ENCODE data around the gene FRA10AC1. TPM values are rescaled to one million over a fixed set of nuclear protein-coding genes. Genes with fewer than 3 reads are reported as not detected.

The FRA10AC1 gene
- polyA plus RNA-seq, 2 of the 4 experiments (the other 2 are of a cell fraction): 11.1 to 20.5 TPM

DNA sequence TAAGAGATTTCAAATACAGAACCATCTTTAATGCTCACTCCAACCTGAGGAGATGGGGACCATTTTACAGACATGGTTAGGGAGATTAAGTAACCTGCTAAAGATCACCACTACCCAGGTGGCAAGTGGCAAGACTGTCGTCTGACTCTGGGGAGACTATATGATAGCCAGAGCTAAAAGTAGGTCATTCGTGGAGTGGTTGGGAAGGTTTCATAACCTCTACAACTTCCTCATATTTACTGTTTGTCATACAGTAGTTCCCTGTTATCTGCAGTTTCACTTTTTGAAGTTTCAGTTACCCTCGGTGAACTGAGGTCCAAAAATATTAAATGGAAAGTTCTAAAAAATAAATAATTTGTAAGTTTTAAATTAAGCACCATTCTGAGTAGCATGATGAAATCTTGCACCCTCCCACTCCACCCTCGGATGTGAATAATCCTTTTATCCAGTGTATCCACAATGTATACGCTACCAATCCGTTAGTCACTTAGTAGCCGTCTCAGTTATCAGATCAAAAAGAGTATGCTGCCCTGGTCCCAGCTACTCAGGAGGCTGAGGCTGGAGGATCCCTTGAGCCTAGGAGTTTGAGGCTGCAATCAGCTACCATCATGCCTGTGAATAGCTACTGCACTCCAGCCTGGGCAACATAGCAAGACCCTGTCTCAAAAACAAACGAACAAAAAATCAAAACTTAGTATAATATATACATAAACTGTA is 40.4 kb upstream of the FRA10AC1 start (continued):
- no peak for TF ChIP-seq ZFP36 (IDR thresholded peaks at IDR 0.05; ENCODE audit: borderline replicate concordance, partially characterized antibody)
- TF ChIP-seq EHF (CRISPR knock-in tag; IDR thresholded peaks at IDR 0.05): no peak
- no peak for TF ChIP-seq CHD4 (IDR thresholded peaks at IDR 0.05; ENCODE audit: borderline replicate concordance)
- no peak for TF ChIP-seq NR3C1 (IDR thresholded peaks at IDR 0.05)
- TF ChIP-seq PHF8 (IDR thresholded peaks at IDR 0.05; ENCODE audit: borderline replicate concordance, low read depth): no peak

DNA sequence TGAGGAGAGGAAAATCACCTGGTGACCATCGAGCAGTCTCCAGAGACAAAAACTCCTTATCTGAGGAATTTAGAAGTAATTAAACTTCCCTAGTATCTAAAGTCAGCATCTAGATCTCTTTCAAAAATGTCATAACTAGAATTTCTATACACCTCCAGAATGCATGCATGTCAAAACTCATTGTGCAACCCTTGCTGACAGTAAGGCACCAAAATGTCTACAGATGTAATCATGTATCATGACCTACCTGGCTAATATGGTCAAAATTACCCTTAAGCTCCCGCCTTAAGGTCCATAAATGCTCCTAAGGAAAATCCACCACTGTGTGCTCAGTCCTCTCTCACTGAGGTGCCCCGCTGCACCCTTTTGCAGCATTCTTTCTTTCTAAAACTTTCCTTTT is 39.0 kb upstream of the FRA10AC1 start:
- Histone ChIP-seq H3K4me2 (no peak overlapping the region), H3K4me1 (no peaks in the 10 kb centered on the region), H3K9me3 (no peaks in the 10 kb centered on the region), H3K27ac (no peak overlapping the region), H3K4me3 (no peak overlapping the region)
- FAIRE-seq (no peak), DNase-seq (ENCODE audit: low read depth in 1 of 2, low spot score in 1 of 2) (no peak), ATAC-seq (no peak)
- 54% methylated on average over 3 of the region's 3 CpGs for whole genome bisulfite sequencing (ENCODE audit: missing lambda C conversion rate)
- POLR2A ChIA-PET: no interaction called here
- CTCF ChIA-PET: no interaction called here
- no peak for TF ChIP-seq MYC (IDR thresholded peaks at IDR 0.05; ENCODE audit: borderline replicate concordance, low read length)
- no peak for TF ChIP-seq NFE2L2 (conservative IDR thresholded peaks at IDR 0.05; ENCODE audit: low read length)
- no peak for TF ChIP-seq GATA3 (IDR thresholded peaks at IDR 0.05; ENCODE audit: borderline replicate concordance)
- TF ChIP-seq PHF8 (IDR thresholded peaks at IDR 0.05; ENCODE audit: borderline replicate concordance, low read depth): no peak
- TF ChIP-seq FOSL2 (IDR thresholded peaks at IDR 0.05): no peak
- no peak for TF ChIP-seq FOSL2 (CRISPR knock-in tag; IDR thresholded peaks at IDR 0.05)
- no peak for TF ChIP-seq CHD4 (IDR thresholded peaks at IDR 0.05; ENCODE audit: borderline replicate concordance)
- TF ChIP-seq NR3C1 (IDR thresholded peaks at IDR 0.05): no peak
- TF ChIP-seq POLR2AphosphoS2 (conservative IDR thresholded peaks at IDR 0.05; ENCODE audit: low read length): no peak
- TF ChIP-seq, protein P1, sequence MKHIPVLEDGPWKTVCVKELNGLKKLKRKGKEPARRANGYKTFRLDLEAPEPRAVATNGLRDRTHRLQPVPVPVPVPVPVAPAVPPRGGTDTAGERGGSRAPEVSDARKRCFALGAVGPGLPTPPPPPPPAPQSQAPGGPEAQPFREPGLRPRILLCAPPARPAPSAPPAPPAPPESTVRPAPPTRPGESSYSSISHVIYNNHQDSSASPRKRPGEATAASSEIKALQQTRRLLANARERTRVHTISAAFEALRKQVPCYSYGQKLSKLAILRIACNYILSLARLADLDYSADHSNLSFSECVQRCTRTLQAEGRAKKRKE (CRISPR knock-in tag; IDR thresholded peaks at IDR 0.05; ENCODE audit: low read depth): no peak
- no peak for TF ChIP-seq ZFP36 (IDR thresholded peaks at IDR 0.05; ENCODE audit: borderline replicate concordance, partially characterized antibody)
- no peak for TF ChIP-seq BHLHE40 (IDR thresholded peaks at IDR 0.05; ENCODE audit: low read depth, low read length)
- no peak for TF ChIP-seq SMC3 (IDR thresholded peaks at IDR 0.05)
- no peak for TF ChIP-seq JUN (IDR thresholded peaks at IDR 0.05)

DNA sequence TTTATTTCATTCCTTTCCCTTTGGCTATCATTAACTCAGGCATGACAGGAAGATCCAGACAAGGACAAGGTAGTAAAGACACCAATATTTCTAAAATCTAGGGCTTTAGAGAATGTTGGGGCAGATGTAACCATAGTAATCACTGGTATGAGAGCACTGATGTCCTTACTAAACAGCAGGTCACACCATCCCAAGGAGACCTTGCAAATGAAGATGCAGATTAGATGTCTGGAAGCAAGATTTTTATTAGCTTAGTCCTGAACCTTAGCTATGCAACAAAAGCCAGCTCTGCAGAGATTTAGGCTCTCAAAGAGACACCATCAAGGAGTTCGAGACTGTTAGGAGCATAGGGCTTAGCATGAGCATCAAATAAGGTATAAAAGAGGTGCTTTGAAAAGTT is 23.6 kb upstream of the FRA10AC1 start:
- ChIA-PET POLR2A (no interaction called here), CTCF (no interaction called here)
- peaks cover 3% of the 10 kb centered on the region; the same call in 1 of the 3 replicates for H3K9me3 ChIP-seq
- ATAC-seq (no peak), DNase-seq (ENCODE audit: low read depth in 1 of 2, low spot score in 1 of 2) (no peak), FAIRE-seq (no peak)
- no peak overlapping the region for H3K27ac ChIP-seq
- no peak overlapping the region for H3K4me3 ChIP-seq
- TF ChIP-seq HEYL (CRISPR knock-in tag; IDR thresholded peaks at IDR 0.05) (no peak), RNF2 (IDR thresholded peaks at IDR 0.05; ENCODE audit: borderline replicate concordance, low read depth) (no peak), MAZ (IDR thresholded peaks at IDR 0.05; ENCODE audit: borderline replicate concordance, low read depth, low read length) (no peak), POLR2AphosphoS2 (conservative IDR thresholded peaks at IDR 0.05; ENCODE audit: low read length) (no peak), GATA3 (IDR thresholded peaks at IDR 0.05; ENCODE audit: borderline replicate concordance) (no peak), FOXS1 (CRISPR knock-in tag; IDR thresholded peaks at IDR 0.05) (no peak), POLR2A (IDR thresholded peaks at IDR 0.05; ENCODE audit: low read length) (no peak), BHLHE40 (IDR thresholded peaks at IDR 0.05; ENCODE audit: low read depth, low read length) (no peak), SMC3 (IDR thresholded peaks at IDR 0.05) (no peak), RFX5 (IDR thresholded peaks at IDR 0.05) (no peak), ESRRA (IDR thresholded peaks at IDR 0.05; ENCODE audit: borderline replicate concordance, low read length) (no peak), RCOR1 (IDR thresholded peaks at IDR 0.05; ENCODE audit: low read depth, low read length) (no peak), EP300 (IDR thresholded peaks at IDR 0.05) (no peak)
- TF ChIP-seq, protein P2, sequence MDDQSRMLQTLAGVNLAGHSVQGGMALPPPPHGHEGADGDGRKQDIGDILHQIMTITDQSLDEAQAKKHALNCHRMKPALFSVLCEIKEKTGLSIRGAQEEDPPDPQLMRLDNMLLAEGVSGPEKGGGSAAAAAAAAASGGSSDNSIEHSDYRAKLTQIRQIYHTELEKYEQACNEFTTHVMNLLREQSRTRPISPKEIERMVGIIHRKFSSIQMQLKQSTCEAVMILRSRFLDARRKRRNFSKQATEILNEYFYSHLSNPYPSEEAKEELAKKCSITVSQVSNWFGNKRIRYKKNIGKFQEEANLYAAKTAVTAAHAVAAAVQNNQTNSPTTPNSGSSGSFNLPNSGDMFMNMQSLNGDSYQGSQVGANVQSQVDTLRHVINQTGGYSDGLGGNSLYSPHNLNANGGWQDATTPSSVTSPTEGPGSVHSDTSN (IDR thresholded peaks at IDR 0.05): no peak
- TF ChIP-seq, protein P3, sequence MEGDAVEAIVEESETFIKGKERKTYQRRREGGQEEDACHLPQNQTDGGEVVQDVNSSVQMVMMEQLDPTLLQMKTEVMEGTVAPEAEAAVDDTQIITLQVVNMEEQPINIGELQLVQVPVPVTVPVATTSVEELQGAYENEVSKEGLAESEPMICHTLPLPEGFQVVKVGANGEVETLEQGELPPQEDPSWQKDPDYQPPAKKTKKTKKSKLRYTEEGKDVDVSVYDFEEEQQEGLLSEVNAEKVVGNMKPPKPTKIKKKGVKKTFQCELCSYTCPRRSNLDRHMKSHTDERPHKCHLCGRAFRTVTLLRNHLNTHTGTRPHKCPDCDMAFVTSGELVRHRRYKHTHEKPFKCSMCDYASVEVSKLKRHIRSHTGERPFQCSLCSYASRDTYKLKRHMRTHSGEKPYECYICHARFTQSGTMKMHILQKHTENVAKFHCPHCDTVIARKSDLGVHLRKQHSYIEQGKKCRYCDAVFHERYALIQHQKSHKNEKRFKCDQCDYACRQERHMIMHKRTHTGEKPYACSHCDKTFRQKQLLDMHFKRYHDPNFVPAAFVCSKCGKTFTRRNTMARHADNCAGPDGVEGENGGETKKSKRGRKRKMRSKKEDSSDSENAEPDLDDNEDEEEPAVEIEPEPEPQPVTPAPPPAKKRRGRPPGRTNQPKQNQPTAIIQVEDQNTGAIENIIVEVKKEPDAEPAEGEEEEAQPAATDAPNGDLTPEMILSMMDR (IDR thresholded peaks at IDR 0.05): no peak
- TF ChIP-seq, protein P4, sequence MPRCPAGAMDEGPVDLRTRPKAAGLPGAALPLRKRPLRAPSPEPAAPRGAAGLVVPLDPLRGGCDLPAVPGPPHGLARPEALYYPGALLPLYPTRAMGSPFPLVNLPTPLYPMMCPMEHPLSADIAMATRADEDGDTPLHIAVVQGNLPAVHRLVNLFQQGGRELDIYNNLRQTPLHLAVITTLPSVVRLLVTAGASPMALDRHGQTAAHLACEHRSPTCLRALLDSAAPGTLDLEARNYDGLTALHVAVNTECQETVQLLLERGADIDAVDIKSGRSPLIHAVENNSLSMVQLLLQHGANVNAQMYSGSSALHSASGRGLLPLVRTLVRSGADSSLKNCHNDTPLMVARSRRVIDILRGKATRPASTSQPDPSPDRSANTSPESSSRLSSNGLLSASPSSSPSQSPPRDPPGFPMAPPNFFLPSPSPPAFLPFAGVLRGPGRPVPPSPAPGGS (IDR thresholded peaks at IDR 0.05): no peak
- TF ChIP-seq, protein P5, sequence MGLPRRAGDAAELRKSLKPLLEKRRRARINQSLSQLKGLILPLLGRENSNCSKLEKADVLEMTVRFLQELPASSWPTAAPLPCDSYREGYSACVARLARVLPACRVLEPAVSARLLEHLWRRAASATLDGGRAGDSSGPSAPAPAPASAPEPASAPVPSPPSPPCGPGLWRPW (IDR thresholded peaks at IDR 0.05): no peak
- TF ChIP-seq, protein P6, sequence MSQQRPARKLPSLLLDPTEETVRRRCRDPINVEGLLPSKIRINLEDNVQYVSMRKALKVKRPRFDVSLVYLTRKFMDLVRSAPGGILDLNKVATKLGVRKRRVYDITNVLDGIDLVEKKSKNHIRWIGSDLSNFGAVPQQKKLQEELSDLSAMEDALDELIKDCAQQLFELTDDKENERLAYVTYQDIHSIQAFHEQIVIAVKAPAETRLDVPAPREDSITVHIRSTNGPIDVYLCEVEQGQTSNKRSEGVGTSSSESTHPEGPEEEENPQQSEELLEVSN (IDR thresholded peaks at IDR 0.05; ENCODE audit: borderline replicate concordance, low read depth): no peak
- WGBS (ENCODE audit: missing lambda C conversion rate): 8% methylated on average over 1 of the region's 1 CpG
- peaks cover 9% of the 10 kb centered on the region; the same call in 2 of the 3 replicates for H3K4me1 ChIP-seq
- no peak overlapping the region for H3K4me2 ChIP-seq
